GM18907 (cell line): ENCODE results near the gene CELSR1.

Experiments used
- ATAC-seq: cut with Tn5 transposase; IDR thresholded peaks from one replicate; pipeline ENCODE4 v1.9.1; 2021; ENCODE audit warnings: mild to moderate bottlenecking, moderate library complexity; ENCODE audit not compliant: unreplicated experiment

The CELSR1 gene

DNA sequence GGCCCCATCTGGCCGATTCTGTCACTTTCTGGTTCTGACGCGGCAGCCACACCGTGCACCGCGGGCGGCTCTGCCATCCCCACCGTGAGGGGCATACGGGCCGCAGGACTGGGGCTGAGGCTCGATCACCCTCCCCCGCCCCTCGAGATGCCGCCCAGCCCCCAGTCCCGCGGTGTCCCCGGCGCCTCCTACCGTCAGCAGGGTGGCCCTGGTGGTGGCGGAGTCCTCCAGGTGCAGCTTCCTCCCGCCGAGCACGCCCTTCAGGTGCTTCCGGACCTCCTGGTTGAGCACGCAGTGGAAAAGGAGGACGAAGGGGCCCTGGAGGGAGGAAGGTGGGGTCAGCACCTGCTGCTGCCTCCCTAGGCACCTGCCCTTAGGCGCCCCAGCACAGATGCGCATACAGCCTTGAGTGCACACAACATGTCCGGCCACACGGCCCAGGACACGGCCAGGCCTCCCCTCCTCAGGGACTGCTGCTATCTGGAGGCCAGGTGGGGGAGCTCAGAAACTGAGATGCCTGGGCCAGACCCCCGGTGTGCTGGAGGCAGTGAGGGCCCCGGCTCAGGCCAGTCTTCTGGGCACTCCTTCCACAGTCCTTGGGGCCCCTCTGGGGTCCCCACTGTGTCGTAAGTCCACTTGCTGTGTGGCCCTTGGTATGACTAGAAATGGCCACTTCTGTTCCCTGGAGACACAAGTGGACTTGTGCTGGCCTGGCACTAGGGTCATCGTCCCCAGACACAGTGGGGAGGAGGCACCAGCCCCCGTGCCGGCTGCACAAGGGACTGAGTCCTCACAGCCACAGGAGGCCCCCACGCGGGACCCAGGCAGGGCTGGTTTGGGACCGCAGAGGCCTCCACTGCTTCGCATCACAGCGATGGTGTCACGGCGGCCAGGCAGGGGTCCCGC lies 170.4 kb downstream of the CELSR1 start:
- ATAC-seq, result no peak

DNA sequence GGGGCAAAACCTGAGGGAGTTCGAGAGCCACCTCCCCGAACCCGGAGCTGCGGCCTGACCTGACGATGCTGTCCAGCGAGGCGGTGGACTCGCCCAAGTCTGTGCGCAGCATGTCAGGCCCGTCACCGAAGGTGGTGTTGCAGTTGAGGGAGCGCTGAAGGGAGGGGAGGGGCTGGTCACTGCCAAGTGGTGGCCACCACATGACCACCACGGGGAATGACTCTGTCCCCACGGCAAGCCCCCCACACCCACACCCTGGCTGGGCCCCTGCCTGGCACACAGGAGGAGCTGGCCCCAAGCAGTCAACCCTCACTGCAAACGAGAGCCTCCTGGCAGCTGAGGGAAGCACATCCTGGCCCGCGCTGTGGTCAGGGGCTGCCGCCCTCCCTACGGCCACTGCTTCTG lies 171.1 kb downstream of the CELSR1 start:
- ATAC-seq, result no peak

DNA sequence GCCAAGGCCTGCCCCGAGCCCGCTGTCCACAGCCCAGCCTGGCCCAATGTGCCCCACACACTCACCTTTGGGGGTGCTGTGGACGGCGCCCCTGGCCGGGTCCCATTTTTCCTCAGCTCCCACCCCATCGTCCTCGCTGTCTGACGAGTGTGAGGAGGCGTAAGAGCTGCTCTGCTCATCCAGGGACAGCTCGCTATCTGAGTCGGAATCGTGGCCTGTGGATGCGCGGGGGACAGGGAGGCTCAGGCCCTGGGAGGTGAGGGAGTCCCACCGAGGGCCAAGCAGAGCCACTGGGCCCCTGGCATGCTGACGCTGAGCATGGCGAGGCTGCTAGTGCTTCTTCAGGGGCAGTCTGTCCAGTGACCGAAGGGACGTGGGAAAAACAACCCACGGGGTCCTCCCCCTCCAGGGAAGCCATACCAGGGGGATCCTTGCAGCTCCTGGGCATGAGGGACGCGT lies 172.2 kb downstream of the CELSR1 start:
- ATAC-seq, result no peak

DNA sequence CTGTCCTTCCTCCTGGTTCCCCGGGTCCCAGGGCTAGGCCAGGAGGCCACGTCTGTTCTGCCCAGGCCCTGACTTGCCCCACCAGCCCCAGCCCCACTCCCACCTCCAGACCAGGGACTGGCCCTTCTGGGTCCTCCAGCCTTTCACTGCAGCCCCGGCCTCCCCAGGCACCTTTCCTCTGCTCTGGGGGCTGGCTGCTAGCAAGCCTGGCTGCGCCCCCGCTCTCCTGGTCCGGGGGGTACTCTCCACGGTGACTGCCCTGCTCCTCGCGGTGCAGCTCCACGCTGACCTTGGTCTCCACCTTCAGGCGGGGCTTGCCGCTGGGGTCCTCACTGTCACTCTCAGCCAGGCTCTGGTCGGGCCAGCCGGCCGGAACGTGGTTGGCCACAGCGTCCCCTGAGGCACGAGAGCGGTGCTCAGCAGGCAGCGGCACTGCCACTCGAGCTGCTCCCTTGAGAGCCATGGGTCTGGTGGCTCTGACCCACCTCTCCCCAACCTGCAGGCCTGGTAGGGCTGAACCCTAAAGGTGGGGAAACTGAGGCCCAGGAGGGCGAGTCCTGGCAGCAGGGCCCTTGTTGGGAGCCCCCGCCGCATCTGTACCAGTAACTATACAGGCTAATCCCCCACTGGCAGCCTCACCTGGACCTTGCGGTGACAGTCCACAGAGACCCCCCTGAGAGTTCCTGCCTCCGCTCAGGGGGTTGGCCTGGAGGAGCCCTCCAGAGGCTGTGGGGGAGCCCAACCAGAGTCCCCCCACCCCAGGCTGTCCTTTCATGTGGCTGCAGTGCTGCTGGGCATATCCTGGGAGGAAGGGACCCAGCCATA lies 172.9 kb downstream of the CELSR1 start:
- no peak for ATAC-seq

DNA sequence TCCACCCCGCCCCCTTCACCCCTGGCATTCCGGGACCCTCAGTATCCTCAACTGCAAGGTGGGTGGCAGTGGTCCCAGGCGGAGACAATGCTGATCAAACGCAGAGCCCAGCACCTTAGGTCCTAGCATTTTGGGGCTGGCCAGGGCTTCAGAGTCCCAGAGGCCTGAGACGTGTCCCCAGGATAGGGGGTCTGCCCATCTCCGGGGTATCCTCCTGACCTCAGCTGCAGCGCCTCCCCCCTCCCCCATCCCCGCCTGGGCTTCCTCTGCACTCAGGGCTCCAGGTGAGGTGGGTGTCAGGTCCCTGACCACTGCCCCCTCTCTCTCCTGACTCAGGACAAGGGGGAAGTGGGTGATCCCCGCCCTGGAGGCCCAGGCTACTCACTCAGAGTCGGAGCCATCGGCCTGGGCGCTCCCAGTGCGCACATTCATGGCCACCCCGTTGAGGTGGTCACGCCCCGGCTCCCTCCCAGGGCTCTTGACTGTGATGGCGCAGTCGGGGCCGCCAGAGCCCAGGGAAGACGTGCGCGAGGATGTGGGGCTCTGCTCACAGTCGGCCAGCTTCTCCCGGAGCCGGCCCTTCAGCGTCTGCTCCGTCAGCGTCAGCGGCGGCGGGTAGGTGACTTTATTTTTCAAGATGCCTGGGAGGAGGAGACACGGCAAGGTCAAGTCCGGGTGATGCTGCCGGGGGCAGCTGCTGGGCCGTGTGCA lies 173.7 kb downstream of the CELSR1 start:
- ATAC-seq, result no peak

DNA sequence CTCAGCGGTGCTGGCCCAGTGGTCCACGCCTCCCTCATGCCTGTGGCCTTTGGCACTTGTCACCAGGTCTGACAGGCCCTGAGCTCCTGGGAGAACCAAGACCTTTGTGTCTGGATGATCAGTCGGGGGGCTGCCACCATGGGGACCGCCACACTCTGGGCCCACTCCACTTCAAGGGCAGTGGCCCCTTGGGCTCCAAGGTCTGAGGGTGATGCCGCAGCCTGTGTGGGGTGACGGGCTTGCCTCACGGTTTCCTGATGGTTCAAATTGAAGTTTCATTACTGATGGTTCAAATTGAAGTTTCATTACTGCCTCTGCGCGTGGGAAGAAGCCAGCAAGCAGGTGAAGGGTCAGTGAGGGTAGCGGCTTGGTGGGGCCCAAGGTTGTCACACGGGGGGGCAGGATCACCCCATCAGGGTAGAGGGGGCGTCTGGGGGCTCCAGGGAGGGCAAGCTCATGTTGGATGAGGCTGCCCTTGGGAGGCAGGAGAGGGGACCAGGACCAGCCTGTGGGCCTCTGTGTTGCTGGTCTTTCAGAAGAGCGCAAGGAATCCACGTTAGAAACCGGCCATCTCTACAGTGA lies 174.4 kb downstream of the CELSR1 start:
- ATAC-seq, result no peak

DNA sequence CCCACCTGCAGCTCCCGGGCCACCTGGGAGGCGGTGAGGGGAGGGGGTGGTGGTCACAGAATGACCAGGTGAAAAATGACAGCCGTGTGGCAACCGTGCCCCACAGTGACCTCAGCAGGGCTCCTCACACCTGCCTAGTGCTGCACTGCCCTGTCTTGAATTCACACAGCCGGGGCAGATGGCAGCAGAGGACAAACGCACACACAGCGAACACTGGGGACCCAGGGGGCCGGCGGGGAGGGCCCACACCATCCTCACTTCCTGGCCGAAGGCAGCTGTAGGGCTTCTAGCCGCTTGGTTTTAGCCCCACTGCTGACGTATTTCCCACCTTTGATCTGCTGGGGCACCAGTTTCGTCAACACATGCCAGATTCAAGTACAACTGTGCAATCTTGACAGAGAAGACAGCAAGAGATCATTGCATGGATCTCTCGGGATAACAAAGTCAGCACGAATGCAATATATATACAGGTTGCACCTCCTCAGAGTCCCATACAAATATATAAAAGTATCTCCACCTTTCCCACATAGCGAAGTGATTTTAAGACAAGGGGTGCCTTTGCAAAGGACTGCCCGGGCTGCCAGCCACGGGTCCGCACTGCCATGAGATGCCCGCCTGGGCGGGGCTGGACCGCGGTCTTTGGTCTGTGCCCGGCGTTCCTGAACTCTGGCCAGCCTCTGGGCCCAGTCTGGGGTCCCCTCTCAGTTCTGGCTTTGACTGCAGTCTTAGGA lies 175.1 kb downstream of the CELSR1 start:
- no peak for ATAC-seq

DNA sequence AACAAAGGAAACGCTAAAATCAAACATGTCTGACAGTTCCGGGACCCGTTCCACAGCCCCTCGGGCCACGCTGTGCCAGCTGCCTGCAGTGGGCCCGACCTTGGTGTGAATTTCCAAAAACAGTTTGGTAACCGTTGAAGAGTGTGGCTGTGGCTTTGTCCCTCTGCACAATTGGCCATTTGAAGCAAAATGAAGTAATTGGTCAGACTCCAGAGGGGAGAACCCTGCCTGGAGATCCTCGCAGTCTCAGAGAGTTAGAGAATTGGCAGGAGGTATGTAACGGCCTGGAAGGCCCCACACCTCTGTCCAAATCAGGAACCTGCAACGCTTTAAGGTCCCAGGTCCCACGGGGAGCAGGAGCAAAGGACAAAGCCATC lies 175.6 kb downstream of the CELSR1 start:
- no peak for ATAC-seq

DNA sequence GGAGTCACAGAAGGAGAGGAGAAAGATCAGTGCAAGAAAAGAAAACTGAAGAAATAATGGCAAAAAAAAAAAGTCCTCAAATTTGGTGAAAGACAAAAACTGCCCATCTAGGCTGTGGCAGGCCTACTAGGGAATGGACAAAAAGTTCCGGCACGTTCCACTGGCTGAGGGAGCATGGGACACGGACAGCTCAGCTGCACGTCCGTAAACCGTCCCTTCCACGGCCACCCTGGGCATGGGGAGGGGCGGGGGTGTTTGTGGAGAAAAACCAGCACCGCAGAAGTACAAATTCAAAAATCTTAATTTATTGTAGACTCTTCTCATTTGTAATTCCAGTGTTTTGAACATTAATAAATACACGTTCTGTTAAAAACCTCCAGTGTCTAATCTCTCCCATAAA lies 176.5 kb downstream of the CELSR1 start:
- no peak for ATAC-seq

DNA sequence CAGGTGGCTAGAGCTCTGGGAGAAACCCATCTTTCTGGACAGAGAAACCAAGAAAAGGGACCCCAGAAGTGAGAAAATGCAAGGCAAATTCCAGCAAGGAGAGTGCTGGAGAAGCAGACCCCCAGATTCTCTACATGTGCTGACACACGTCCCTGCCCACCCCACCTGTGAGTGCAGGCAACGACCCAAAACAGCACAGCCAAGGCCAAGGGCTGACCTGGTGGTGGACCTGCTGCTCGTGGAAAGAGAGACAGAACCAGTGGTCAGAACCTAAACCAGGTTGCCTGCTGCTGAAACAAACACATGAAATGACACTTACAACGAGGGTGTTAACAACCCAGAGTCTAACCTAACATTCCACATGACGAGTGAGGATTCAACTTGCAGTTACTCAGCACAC lies 177.3 kb downstream of the CELSR1 start:
- no peak for ATAC-seq

DNA sequence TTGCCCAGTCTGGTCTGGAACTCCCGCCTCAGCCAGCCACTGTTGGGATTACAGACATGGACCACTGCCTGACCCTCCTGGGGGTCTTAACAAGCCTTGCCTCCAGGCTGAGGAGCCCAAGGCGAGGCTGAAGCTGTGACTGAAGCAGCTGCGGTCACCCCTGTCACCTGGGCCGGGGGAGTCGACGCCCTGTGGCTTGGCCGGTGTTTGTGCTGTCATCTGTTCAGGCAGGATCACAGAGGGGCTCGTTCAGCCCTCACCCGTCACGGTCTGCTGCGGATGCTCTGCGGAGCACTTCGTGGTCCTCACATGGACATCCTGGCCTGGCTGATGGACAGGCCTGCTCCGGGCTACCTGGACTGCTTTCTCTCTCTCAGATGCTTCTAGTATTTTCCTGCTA lies 178.1 kb downstream of the CELSR1 start:
- no peak for ATAC-seq

DNA sequence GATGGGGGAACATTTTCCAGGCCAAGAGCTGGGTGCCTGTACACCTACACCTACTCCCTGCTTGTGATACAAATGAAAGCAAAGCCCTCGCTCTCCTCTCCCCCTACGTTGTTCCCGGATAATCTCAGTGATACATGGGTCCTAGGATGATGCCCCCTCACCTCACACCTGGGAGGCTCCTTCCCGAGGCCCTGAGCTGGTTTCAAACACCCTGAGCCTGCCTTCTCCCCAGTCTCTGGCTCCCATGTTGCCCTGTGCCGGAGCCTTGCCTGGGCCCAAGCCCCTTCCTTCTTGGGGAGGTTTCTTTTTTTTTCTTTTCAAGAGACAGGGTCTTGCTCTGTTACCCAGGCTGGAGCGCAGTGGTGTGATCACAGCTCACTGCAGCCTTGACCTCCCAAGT lies 178.7 kb downstream of the CELSR1 start:
- no peak for ATAC-seq

DNA sequence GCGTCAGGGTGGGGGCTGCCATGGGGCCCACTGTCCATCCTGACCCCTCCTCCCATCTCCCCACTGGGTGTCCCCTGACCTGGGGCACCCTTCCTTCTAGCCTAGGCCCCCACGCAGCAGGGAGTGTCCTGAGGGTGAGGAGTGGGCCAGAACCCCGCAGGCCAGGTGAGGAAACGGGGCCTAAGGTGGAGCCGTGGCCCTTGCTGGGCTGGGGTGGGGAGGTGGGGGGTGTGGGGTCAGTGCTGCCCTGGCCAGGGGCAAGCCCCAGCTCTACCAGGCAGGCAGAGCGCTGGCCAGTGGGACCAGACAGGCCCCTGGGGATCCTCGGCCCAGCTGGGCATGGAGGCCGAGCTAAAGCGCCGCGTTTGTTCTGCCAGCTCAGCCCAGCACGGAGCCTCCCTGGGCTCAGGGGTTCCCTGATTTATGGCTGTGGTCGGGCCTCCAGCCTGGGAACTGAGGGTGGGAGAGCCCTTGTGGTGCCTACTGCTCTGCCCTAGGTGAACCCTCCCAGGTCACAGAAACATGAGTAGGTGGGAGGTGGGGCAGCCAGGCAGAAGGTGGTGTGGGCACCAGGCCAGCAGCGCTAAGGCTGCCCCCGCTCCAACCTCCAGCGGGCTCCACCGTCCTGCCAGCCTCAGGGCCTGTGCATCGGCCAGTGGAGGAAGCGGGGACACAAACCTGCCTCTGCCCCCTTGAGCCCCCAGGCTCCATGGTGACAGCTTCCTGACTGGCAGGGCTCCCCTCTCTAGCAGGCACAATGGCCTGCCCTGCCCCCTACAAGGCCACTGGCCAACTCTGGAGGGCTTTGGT lies 179.5 kb downstream of the CELSR1 start:
- ATAC-seq, result no peak

DNA sequence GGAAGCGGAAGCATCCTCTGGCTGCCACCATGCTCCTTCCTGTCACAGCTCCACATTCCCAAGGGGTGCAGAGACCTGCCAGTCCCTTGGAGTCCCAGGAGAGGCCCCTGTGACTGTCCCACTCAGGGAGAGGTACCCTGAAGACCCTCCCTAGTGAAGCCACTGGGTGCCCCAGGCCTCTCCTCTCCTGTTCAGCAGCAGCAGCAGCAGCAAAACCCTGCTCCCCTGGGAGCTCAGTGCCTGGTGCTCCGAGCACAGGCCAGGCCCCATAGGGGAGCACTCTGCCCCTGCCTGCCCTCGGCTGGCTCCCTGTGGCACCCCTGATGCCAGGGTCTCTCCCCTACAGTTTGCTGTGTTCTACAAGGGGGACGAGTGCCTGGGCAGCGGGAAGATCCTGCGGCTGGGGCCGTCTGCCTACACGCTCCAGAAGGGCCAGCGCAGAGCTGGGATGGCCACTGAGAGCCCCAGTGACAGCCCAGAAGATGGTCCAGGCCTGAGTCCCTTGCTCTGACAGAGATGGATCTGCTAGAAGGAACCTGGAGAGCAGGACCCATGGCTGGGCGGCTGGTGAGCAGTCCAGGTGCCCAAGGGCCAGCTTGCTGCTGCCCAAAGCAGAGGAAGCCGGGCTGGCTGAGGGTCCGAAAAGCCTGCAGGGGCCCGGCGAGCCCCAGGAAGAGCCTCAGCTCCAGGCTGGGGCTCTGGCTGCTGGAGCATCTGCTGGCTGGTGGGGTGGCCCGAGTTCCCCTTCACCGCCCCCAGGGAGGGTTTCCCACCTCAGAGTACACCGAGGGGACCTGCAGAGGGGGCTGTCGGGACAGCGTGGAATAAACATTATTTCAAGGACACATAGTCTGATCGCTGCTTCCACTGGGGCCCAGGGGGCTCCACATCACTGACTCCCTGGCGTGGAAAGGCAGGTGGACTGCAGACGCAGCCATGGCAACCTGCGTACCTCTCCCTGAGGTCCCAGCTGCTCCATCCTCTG lies 180.6 kb downstream of the CELSR1 start:
- no peak for ATAC-seq

DNA sequence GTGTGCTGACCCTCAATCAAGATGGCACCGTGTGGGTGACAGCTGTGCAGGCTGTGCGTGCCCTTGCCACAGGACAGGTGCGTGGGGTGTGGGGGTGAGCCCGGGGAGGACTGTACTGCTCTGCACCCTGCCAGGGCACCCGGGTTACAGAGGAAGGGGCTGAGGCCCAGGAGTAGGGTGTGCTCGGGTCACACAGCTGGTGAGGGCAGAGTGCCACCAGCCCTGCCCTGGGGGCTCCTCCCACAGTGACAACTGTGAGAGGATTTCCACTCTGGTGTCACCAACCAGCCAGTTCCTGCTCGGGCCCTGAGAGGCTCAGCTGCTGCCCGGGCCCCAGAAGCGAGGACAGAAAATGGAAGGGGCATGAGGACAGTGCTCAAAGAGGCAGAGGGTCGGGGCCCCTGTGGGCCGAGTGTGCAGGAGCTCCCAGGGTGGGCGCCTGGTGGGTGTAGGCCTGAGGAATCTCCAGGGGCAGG lies 181.4 kb downstream of the CELSR1 start:
- ATAC-seq, result no peak

DNA sequence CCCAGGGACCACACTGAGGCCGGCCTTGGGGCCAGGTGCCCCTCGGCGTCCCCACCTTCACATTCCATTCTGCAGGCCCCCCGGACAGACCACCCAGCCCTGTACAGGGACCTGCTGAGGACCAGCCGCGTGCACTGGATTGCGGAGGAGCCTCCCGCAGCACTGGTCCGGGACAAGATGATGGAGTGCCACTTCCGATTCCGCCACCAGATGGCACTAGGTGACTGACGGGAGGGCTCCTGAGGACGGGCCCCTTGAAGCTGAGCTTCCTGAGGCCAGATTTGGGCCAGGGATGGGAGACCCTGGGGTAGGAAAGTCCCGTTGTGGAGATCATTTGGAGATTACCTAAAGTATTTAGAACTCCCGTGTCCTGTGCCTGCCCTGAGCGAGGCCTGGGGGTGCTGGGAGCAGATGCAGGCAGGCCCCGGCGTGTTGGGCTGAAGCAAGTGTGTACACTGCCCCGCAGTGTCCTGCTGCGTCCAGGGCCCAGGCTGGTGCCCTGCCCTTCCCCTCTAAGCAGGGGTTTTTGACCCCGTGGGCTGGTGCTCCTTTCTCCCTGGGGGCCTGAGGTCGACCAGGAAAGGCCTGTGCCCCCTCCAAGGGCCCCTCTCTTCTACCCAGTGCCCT lies 181.9 kb downstream of the CELSR1 start:
- ATAC-seq, result no peak

DNA sequence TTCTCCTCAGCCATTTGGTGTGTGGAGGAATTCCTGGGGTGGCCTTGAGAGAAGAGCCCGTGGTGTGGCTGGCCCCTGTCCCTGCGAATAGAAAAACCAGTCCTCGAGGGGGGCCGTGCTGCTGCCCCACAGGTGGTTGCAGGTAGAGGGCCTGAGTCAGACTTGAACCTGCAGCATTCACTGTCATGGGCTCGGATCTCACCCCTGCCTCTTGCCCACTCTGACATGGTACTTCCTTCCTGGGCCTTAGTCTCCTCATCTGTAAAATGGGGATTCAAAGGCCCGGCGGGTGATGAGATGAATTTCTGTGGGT lies 182.5 kb downstream of the CELSR1 start:
- ATAC-seq, result no peak
